ENCODE results near the gene IL15RA. TPM values are rescaled to one million over a fixed set of nuclear protein-coding genes. Genes with fewer than 3 reads are reported as not detected.

The IL15RA gene
- total RNA-seq, 1 donor from 2014 or later = 0.40 TPM

DNA sequence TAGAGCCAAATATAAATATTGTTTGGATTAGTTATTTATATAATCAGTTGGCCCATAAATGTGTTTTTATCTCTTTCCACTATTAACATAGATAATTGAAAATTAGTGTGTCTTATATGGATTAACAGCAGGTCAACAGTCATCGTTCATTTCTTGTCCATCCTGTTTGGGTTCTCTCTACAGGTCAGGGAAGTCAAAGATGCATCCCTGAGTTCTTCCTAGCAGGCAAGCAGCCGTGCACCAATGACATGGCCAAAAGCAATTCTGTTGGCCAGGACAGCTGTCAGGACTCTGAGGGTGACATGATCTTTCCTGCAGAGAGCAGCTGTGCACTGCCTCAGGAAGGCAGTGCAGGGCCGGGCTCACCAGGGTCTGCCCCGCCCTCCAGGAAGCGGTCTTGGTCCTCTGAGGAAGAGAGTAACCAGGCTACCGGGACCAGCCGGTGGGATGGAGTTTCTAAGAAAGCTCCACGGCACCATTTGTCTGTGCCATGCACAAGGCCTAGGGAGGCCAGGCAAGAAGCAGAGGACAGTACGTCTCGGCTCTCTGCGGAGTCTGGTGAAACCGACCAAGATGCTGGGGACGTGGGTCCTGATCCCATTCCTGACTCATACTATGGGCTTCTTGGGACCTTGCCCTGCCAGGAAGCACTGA lies 71.4 kb downstream of the IL15RA start:
- Mint-ChIP-seq H3K4me1 (ENCODE audit: unreplicated experiment) (no peaks in the 10 kb centered on the region), H3K27me3 (ENCODE audit: unreplicated experiment) (no peaks in the 10 kb centered on the region), H3K4me3 (ENCODE audit: unreplicated experiment) (no peak overlapping the region), H3K27ac (ENCODE audit: unreplicated experiment) (no peak overlapping the region), H3K9me3 (ENCODE audit: unreplicated experiment) (no peaks in the 10 kb centered on the region), H3K36me3 (ENCODE audit: unreplicated experiment) (peaks cover 50% of the 10 kb centered on the region)
- no peak for DNase-seq (ENCODE audit: extremely low spot score, unreplicated experiment)
- no peak for TF ChIP-seq CTCF (IDR thresholded peaks at IDR 0.05)

DNA sequence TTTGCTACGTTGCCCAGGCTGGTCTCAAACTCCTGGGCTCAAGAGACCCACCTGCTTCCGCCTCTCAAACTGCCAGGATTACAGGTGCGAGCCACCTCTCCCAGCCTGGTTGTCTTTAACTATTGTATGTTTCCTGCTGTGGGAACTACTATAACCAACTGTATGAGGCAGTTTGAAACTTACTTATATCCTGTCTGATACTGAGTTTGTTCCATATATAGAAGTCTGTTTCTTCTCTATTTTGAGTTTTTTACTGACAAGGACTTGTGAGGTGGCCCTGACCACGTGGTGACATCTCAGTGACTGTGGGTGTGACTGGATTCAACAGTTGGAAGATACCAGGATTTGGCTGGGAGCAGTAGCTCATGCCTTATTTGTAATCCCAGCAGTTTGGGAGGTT lies 73.1 kb downstream of the IL15RA start:
- Mint-ChIP-seq H3K36me3 (ENCODE audit: unreplicated experiment) (peaks cover 38% of the 10 kb centered on the region), H3K4me3 (ENCODE audit: unreplicated experiment) (no peak overlapping the region), H3K4me1 (ENCODE audit: unreplicated experiment) (no peaks in the 10 kb centered on the region), H3K27me3 (ENCODE audit: unreplicated experiment) (no peaks in the 10 kb centered on the region), H3K9me3 (ENCODE audit: unreplicated experiment) (no peaks in the 10 kb centered on the region), H3K27ac (ENCODE audit: unreplicated experiment) (no peak overlapping the region)
- no peak for TF ChIP-seq CTCF (IDR thresholded peaks at IDR 0.05)
- DNase-seq (ENCODE audit: extremely low spot score, unreplicated experiment) = no peak

DNA sequence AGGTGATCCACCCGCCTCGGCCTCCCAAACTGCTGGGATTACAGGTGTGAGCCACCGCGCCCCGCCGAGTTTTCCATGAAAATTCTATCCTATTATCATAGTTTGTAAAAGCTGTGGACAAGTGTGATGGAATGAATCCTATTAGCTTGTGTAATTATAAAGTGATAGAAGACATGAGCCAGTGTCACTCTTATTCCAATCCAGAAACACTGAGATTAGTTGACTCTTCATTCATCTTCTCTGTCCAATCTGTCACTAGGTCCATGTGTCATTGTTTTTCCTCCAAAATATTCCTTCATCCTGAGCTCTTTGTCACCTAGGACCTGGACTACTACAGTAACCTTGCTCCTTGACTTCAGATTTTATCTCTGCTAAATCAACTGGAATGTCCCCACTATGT lies 73.8 kb downstream of the IL15RA start:
- no peak overlapping the region for H3K27ac Mint-ChIP-seq (ENCODE audit: unreplicated experiment)
- no peaks in the 10 kb centered on the region for H3K4me1 Mint-ChIP-seq (ENCODE audit: unreplicated experiment)
- no peak overlapping the region for H3K4me3 Mint-ChIP-seq (ENCODE audit: unreplicated experiment)
- TF ChIP-seq CTCF (IDR thresholded peaks at IDR 0.05) = no peak
- H3K36me3 Mint-ChIP-seq (ENCODE audit: unreplicated experiment) = peaks cover 31% of the 10 kb centered on the region
- H3K9me3 Mint-ChIP-seq (ENCODE audit: unreplicated experiment) = no peaks in the 10 kb centered on the region
- H3K27me3 Mint-ChIP-seq (ENCODE audit: unreplicated experiment) = no peaks in the 10 kb centered on the region
- DNase-seq (ENCODE audit: extremely low spot score, unreplicated experiment) = no peak

GRCh38 chr10:5902511-5903274 lies 74.7 kb downstream of the IL15RA start:
- Mint-ChIP-seq H3K4me3 (ENCODE audit: unreplicated experiment) (no peak overlapping the region), H3K27me3 (ENCODE audit: unreplicated experiment) (no peaks in the 10 kb centered on the region), H3K36me3 (ENCODE audit: unreplicated experiment) (peaks cover 33% of the 10 kb centered on the region), H3K27ac (ENCODE audit: unreplicated experiment) (no peak overlapping the region), H3K9me3 (ENCODE audit: unreplicated experiment) (peaks cover 5% of the 10 kb centered on the region), H3K4me1 (ENCODE audit: unreplicated experiment) (no peaks in the 10 kb centered on the region)
- no peak for DNase-seq (ENCODE audit: extremely low spot score, unreplicated experiment)
- no peak for TF ChIP-seq CTCF (IDR thresholded peaks at IDR 0.05)

Other genes starting within 250 kb of the IL15RA start
- 229 and 232 TPM in 2 replicates for gene GDI2, start 164.1 kb downstream of the IL15RA start, total RNA-seq
- gene ANKRD16, start 87.7 kb downstream of the IL15RA start, total RNA-seq = 8.8 and 9.5 TPM in 2 replicates
- gene FBH1, start 87.3 kb downstream of the IL15RA start, total RNA-seq = 77.8 and 86.1 TPM in 2 replicates
- gene IL2RA, start 84.8 kb upstream of the IL15RA start, total RNA-seq = not detected in 2 replicates
- gene RBM17, start 111.5 kb upstream of the IL15RA start, total RNA-seq = 73.4 and 80.1 TPM in 2 replicates
- 34.2 and 37.9 TPM in 2 replicates for gene PFKFB3, start 225.4 kb upstream of the IL15RA start, total RNA-seq